ENCODE data around the gene LGR4. TPM values are rescaled to one million over a fixed set of nuclear protein-coding genes. Genes with fewer than 3 reads are reported as not detected.

The LGR4 gene
- total RNA-seq, 4 donors from 2014 or later = 26.5 to 51.3 (median 31.9) TPM

DNA sequence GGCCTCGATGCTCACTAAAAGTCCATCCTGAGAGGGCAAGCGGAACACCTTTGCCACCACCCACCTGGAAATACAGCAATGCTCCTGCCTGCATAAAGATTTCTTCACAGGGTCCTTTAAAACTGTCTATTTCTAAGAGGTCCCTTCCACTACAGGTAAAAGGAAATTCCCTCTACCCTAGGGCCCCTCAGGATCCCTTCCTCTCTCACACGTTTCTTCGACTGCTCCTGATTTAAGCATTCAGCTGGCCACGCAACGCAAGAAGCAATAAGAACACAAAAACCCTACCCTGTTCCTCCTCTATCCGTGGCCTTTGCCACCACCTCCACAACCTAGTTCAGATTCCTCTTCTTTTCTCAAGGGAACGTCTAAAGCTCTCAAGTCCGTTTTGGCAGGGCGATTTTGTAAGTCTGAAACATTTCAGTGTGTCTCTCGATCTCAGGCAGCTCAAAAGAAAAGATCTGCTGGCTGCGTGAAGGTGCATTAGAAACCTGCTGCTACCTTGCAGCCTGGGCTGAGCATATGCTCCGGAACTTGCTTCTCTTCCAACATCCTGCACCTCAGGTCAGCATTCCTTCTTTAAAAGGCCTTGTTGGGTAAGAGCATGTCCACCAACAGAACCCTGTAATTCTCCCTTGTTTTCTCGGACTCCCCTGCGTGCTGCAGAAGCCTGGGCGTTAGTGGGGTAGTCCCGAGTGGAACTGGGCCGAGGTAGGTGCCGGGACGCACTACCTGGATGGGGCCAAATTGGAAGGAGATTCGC, 1.6 kb downstream of the LGR4 start:
- peak overlapping the region; percentile 68 to 83 (median 76) for H3K4me3 ChIP-seq
- H3K27ac ChIP-seq = peak overlapping the region in 3 of 4 donors; percentile 77 to 92 (median 85)
- no peak for DNase-seq (ENCODE audit: low spot score in 2 of 2)
- no peaks in the 10 kb centered on the region for H3K36me3 ChIP-seq
- 25 to 38% methylated on average over 17 to 21 of the region's 21 CpGs for WGBS, 2 donors
- TF ChIP-seq, protein P1, sequence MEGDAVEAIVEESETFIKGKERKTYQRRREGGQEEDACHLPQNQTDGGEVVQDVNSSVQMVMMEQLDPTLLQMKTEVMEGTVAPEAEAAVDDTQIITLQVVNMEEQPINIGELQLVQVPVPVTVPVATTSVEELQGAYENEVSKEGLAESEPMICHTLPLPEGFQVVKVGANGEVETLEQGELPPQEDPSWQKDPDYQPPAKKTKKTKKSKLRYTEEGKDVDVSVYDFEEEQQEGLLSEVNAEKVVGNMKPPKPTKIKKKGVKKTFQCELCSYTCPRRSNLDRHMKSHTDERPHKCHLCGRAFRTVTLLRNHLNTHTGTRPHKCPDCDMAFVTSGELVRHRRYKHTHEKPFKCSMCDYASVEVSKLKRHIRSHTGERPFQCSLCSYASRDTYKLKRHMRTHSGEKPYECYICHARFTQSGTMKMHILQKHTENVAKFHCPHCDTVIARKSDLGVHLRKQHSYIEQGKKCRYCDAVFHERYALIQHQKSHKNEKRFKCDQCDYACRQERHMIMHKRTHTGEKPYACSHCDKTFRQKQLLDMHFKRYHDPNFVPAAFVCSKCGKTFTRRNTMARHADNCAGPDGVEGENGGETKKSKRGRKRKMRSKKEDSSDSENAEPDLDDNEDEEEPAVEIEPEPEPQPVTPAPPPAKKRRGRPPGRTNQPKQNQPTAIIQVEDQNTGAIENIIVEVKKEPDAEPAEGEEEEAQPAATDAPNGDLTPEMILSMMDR (IDR thresholded peaks at IDR 0.05) = no peak
- TF ChIP-seq EP300 (IDR thresholded peaks at IDR 0.05) (no peak), POLR2A (IDR thresholded peaks at IDR 0.05) (no peak)
- peaks cover 0 to 39% (median 8%) of the 10 kb centered on the region in 4 donors for H3K4me1 ChIP-seq
- no peaks in the 10 kb centered on the region for H3K27me3 ChIP-seq
- H3K9me3 ChIP-seq = no peaks in the 10 kb centered on the region

DNA sequence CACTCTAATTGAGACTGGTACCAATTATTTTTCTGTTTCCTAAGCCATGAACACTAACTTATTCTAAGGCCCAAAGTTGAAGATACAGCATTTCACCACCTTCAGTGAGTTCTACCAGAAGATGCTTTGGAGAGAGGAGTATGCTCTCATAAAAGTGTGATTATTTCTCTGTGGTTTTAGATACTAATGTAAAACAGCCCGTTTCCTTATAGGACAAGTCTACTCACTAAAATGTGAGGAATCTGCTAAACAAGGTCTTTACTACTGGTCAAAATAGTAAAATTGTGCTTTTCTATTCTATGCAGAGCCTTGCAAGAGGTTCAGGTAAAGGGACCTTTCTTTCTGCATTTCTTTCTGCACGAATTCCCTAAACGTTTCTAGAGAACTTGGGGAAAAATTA, 2.4 kb downstream of the LGR4 start:
- H3K27ac ChIP-seq = peak overlapping the region in 2 of 4 donors; percentile 47 to 92
- TF ChIP-seq EP300 (IDR thresholded peaks at IDR 0.05) = no peak
- TF ChIP-seq, protein P1 (IDR thresholded peaks at IDR 0.05) = no peak
- no peak for TF ChIP-seq POLR2A (IDR thresholded peaks at IDR 0.05)
- H3K27me3 ChIP-seq = no peaks in the 10 kb centered on the region
- no peaks in the 10 kb centered on the region for H3K9me3 ChIP-seq
- H3K36me3 ChIP-seq = no peaks in the 10 kb centered on the region
- 53 to 60% methylated on average over 3 of the region's 3 CpGs for WGBS, 2 donors
- peak overlapping the region in 2 of 4 donors; percentile 74 to 83 for H3K4me3 ChIP-seq
- DNase-seq (ENCODE audit: low spot score in 2 of 2) = no peak
- peaks cover 0 to 43% (median 8%) of the 10 kb centered on the region in 4 donors for H3K4me1 ChIP-seq

DNA sequence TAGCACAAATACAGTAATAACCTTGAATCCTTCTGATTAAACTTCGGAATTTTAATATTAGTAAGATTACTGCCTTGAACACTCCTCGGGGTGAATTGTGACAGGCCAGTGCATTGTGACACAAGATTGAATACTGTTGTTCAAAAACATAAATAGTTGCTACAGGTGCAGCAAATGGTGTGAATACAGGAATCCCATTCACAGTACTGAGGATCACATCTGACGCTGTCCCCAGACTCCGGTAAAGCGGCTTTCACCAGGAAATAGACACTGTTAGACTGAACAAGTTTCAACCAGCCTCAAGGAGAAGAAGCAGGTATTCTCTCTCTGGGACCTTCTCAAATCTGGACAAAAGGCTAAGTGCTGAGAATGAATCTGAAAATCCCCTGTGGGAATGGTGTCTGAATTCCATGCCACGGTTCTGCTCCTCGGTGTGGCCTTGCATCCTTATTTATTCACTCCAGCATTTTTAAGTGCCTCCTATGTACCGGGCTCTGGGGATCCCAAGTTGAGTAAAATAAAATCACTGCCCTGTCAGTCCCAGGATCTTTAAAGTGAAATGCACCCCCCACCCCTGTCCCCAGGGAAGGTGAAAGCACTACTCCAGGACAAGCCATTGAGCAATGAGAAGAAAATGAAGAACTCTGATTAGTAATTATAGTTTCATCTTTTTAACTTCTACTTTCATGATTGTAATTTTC, 3.4 kb downstream of the LGR4 start:
- Histone ChIP-seq H3K4me1 (peaks cover 0 to 54% (median 13%) of the 10 kb centered on the region in 4 donors), H3K36me3 (no peaks in the 10 kb centered on the region), H3K9me3 (no peaks in the 10 kb centered on the region), H3K4me3 (peak overlapping the region in 2 of 4 donors; percentile 2 to 3), H3K27ac (peak overlapping the region in 3 of 4 donors; percentile 21 to 92 (median 69)), H3K27me3 (no peaks in the 10 kb centered on the region)
- TF ChIP-seq, protein P1 (IDR thresholded peaks at IDR 0.05) = no peak
- TF ChIP-seq EP300 (IDR thresholded peaks at IDR 0.05) = no peak
- no peak for TF ChIP-seq POLR2A (IDR thresholded peaks at IDR 0.05)
- WGBS, 2 donors = 81 to 82% methylated on average over 8 of the region's 8 CpGs
- DNase-seq (ENCODE audit: low spot score in 2 of 2) = no peak

DNA sequence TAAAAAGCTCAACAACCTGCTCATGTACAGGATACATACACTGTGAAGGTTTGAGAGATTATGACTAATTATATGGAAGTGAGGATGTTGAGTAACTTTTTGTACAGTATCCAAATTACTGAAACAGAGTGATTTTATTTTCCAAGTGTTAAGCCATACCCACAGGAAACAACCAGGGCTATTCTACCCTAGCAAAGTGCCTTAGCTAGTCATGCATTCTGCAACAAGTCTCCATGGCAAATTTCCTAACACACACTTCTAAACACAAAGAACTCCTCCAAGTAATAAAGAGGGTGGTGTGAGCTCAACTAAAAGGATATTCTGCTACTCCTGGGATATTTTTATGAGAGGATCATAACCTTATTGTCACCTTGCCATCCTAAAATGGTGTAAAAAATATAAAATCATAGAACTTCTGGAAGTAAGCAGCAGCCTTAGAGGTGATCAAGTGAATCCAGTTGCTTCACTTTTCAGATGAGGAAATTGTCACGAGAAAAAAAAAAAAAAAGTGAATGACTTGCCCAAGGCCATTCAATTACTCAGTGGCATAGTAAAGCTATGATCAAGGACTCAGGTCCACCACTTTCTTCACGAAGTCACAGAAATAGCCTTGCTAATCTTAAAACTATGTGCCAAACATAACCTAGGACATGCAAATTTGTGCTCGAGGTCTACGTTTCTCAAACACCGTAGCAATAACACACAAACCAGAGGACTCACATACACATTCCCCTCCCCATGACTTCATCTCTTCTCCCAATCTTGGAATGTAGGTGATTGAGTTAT, 4.2 kb downstream of the LGR4 start:
- Histone ChIP-seq H3K9me3 (no peaks in the 10 kb centered on the region), H3K27me3 (no peaks in the 10 kb centered on the region), H3K4me3 (peak overlapping the region in 1 of 4 donors; percentile 3), H3K27ac (peak overlapping the region in 3 of 4 donors; percentile 21 to 92 (median 69)), H3K4me1 (peaks cover 0 to 59% (median 16%) of the 10 kb centered on the region in 4 donors), H3K36me3 (no peaks in the 10 kb centered on the region)
- DNase-seq (ENCODE audit: low spot score in 2 of 2) = no peak
- no peak for TF ChIP-seq POLR2A (IDR thresholded peaks at IDR 0.05)
- TF ChIP-seq, protein P1 (IDR thresholded peaks at IDR 0.05) = no peak
- TF ChIP-seq EP300 (IDR thresholded peaks at IDR 0.05) = peak in 1 of 2 donors; percentile 24
- 66 to 72% methylated on average over 5 of the region's 5 CpGs for WGBS, 2 donors

All from tibial nerve (tissue), 4 donors.